ENCODE measurements around the gene DLX1. TPM values are rescaled to one million over a fixed set of nuclear protein-coding genes. Genes with fewer than 3 reads are reported as not detected.

DLX1 gene
- total and polyA plus RNA-seq, 2 experiments from 2014 or later: not detected

DNA sequence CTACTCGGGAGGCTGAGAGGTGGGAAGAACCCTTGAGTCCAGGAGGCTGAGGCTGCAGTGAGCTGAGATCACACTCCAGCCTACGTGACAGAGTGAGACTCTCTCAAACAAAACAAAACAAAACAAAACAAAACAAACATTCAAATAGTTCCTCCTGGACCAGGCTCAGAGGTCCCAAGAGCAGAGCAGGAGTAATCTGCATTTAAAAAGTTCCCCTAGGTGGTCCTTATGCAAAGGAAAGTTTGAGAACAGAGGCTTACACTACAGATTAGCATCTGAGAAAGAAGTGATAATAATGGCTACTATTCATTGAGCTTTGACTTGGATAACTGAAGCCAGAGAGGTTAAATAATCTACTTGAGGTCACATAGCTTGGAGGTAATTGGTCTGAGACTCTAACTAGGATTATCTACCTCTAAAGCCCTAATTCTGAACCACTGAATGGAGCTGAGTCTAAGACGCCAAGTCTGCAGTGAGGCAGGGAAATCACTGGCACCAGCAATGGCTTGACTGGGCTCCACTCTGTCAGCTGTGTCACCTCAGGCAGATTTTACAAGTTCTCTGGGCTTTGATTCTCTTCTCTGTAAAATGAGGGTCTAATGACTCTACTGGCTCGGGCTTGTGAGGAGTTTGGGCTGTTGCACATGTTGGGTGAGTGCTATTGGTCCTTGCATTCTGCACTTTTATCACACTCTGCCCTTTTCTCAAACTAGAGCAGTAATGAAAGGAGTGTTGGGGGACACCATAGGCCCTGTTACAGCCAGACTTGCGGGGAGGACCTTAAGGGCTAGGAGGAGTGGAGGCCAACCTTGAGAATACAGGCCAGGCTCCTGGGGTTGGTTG is 46.6 kb downstream of the DLX1 start (continued):
- TF ChIP-seq, protein P1, sequence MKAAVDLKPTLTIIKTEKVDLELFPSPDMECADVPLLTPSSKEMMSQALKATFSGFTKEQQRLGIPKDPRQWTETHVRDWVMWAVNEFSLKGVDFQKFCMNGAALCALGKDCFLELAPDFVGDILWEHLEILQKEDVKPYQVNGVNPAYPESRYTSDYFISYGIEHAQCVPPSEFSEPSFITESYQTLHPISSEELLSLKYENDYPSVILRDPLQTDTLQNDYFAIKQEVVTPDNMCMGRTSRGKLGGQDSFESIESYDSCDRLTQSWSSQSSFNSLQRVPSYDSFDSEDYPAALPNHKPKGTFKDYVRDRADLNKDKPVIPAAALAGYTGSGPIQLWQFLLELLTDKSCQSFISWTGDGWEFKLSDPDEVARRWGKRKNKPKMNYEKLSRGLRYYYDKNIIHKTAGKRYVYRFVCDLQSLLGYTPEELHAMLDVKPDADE (IDR thresholded peaks at IDR 0.05): no peak
- TF ChIP-seq EZH2 (IDR thresholded peaks at IDR 0.05; ENCODE audit: low read depth, unreplicated experiment) (no peak), CTCF (conservative IDR thresholded peaks at IDR 0.05; ENCODE audit: low read depth in 2 of 2) (no peak)

GRCh38 chr2:172134270-172134669 is 49.0 kb downstream of the DLX1 start:
- Mint-ChIP-seq H3K4me1 (peaks cover 21% of the 10 kb centered on the region), H3K27ac (no peak overlapping the region), H3K4me3 (no peak overlapping the region), H3K27me3 (ENCODE audit: insufficient read depth, low read depth, poor library complexity) (peaks cover 32% of the 10 kb centered on the region), H3K9me3 (peaks cover 17% of the 10 kb centered on the region; the same call in 2 of the 3 replicates), H3K36me3 (ENCODE audit: low read depth) (peaks cover 3% of the 10 kb centered on the region)
- ATAC-seq: no peak
- Histone ChIP-seq H3F3A (replicated peaks; ENCODE audit: low read depth) (no peaks in the 10 kb centered on the region), H3K9me2 (ENCODE audit: insufficient read depth) (no peaks in the 10 kb centered on the region), H3K79me2 (replicated peaks; ENCODE audit: insufficient read depth) (no peaks in the 10 kb centered on the region), H2AFZ (no peak overlapping the region), H3K4me2 (no peak overlapping the region), H3K27me3 (ENCODE audit: insufficient read depth) (peaks cover 41% of the 10 kb centered on the region), H4K20me1 (replicated peaks; ENCODE audit: insufficient read depth) (no peaks in the 10 kb centered on the region), H3K36me3 (ENCODE audit: insufficient read depth) (no peaks in the 10 kb centered on the region), H3K4me3 (no peak overlapping the region), H3K4me1 (ENCODE audit: insufficient read depth) (peaks cover 30% of the 10 kb centered on the region), H3K27ac (ENCODE audit: low read depth) (no peak overlapping the region)
- peak; percentile 24 for DNase-seq (ENCODE audit: low spot score)
- TF ChIP-seq JUNB (IDR thresholded peaks at IDR 0.05; ENCODE audit: unreplicated experiment) (no peak), POLR2AphosphoS5 (IDR thresholded peaks at IDR 0.05; ENCODE audit: low read depth) (no peak), CREB1 (CRISPR knock-in tag; IDR thresholded peaks at IDR 0.05; ENCODE audit: low read depth) (no peak), EZH2 (IDR thresholded peaks at IDR 0.05; ENCODE audit: low read depth, unreplicated experiment) (no peak), EZH2phosphoT487 (IDR thresholded peaks at IDR 0.05; ENCODE audit: unreplicated experiment) (no peak), NANOG (IDR thresholded peaks at IDR 0.05; ENCODE audit: borderline replicate concordance) (no peak), STAT1 (IDR thresholded peaks at IDR 0.05; ENCODE audit: unreplicated experiment) (no peak), CTCF (conservative IDR thresholded peaks at IDR 0.05; ENCODE audit: low read depth in 2 of 2) (no peak)
- TF ChIP-seq, protein P2, sequence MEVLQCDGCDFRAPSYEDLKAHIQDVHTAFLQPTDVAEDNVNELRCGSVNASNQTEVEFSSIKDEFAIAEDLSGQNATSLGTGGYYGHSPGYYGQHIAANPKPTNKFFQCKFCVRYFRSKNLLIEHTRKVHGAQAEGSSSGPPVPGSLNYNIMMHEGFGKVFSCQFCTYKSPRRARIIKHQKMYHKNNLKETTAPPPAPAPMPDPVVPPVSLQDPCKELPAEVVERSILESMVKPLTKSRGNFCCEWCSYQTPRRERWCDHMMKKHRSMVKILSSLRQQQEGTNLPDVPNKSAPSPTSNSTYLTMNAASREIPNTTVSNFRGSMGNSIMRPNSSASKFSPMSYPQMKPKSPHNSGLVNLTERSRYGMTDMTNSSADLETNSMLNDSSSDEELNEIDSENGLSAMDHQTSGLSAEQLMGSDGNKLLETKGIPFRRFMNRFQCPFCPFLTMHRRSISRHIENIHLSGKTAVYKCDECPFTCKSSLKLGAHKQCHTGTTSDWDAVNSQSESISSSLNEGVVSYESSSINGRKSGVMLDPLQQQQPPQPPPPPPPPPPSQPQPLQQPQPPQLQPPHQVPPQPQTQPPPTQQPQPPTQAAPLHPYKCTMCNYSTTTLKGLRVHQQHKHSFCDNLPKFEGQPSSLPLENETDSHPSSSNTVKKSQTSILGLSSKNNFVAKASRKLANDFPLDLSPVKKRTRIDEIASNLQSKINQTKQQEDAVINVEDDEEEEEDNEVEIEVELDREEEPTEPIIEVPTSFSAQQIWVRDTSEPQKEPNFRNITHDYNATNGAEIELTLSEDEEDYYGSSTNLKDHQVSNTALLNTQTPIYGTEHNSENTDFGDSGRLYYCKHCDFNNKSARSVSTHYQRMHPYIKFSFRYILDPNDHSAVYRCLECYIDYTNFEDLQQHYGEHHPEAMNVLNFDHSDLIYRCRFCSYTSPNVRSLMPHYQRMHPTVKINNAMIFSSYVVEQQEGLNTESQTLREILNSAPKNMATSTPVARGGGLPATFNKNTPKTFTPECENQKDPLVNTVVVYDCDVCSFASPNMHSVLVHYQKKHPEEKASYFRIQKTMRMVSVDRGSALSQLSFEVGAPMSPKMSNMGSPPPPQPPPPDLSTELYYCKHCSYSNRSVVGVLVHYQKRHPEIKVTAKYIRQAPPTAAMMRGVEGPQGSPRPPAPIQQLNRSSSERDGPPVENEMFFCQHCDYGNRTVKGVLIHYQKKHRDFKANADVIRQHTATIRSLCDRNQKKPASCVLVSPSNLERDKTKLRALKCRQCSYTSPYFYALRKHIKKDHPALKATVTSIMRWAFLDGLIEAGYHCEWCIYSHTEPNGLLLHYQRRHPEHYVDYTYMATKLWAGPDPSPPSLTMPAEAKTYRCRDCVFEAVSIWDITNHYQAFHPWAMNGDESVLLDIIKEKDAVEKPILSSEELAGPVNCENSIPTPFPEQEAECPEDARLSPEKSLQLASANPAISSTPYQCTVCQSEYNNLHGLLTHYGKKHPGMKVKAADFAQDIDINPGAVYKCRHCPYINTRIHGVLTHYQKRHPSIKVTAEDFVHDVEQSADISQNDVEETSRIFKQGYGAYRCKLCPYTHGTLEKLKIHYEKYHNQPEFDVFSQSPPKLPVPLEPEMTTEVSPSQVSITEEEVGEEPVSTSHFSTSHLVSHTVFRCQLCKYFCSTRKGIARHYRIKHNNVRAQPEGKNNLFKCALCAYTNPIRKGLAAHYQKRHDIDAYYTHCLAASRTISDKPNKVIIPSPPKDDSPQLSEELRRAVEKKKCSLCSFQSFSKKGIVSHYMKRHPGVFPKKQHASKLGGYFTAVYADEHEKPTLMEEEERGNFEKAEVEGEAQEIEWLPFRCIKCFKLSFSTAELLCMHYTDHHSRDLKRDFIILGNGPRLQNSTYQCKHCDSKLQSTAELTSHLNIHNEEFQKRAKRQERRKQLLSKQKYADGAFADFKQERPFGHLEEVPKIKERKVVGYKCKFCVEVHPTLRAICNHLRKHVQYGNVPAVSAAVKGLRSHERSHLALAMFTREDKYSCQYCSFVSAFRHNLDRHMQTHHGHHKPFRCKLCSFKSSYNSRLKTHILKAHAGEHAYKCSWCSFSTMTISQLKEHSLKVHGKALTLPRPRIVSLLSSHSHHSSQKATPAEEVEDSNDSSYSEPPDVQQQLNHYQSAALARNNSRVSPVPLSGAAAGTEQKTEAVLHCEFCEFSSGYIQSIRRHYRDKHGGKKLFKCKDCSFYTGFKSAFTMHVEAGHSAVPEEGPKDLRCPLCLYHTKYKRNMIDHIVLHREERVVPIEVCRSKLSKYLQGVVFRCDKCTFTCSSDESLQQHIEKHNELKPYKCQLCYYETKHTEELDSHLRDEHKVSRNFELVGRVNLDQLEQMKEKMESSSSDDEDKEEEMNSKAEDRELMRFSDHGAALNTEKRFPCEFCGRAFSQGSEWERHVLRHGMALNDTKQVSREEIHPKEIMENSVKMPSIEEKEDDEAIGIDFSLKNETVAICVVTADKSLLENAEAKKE (CRISPR knock-in tag; IDR thresholded peaks at IDR 0.05): no peak

Data from GM23338 (cell line).